Natural killer cell (primary cell): ENCODE data around the gene SHROOM3. TPM values are rescaled to one million over a fixed set of nuclear protein-coding genes. Genes with fewer than 3 reads are reported as not detected.

Experiments used
- ATAC-seq, 3 donors: fragments of 150-1000 bp in 2 of 3; fragments of 200-7000 bp in 1 of 3; cut with Tn5 transposase; 1 replicate in 1 of 3; 2 replicates in 2 of 3; pipeline ENCODE4 v1.10.0; 2021; ENCODE audit warnings: mild to moderate bottlenecking in 2 of 3, moderate library complexity in 2 of 3
- DNase-seq, 2 donors: peaks; one replicate each; pipeline versions ENCODE4 v3.0.0 to v3.0.0-alpha.2; 2013 to 2021; ENCODE audit warnings: mixed read lengths in 1 of 2
- H3K27ac ChIP-seq: one replicate; pipeline ENCODE4 v1.5.1; 2013; ENCODE audit warnings: mild to moderate bottlenecking, low read length
- H3K27me3 ChIP-seq: one replicate; pipeline ENCODE4 v1.6.1; 2013; ENCODE audit warnings: low read length; ENCODE audit not compliant: control insufficient read depth, insufficient read depth
- H3K36me3 ChIP-seq: one replicate; pipeline ENCODE4 v1.6.1; 2013; ENCODE audit warnings: low read length; ENCODE audit not compliant: control insufficient read depth, insufficient read depth
- H3K4me1 ChIP-seq: one replicate; pipeline ENCODE4 v1.6.1; 2013; ENCODE audit warnings: low read length; ENCODE audit not compliant: control insufficient read depth, insufficient read depth
- H3K4me3 ChIP-seq: one replicate; pipeline ENCODE4 v1.5.1; 2013; ENCODE audit warnings: low read length
- H3K9me3 ChIP-seq: one replicate; pipeline ENCODE4 v1.6.1; 2013; ENCODE audit warnings: low read length; ENCODE audit not compliant: control insufficient read depth, insufficient read depth
- H3K27ac Mint-ChIP-seq, 2 donors: one replicate each; pipeline ENCODE4 v1.8.0; 2022; ENCODE audit warnings: mild to moderate bottlenecking in 2 of 2, mixed read lengths in 2 of 2, moderate library complexity in 1 of 2
- H3K27me3 Mint-ChIP-seq, 2 donors: one replicate each; pipeline ENCODE4 v1.8.0; 2022; ENCODE audit warnings: low read depth in 2 of 2, mixed read lengths in 2 of 2
- H3K36me3 Mint-ChIP-seq: one replicate; pipeline ENCODE4 v1.8.0; 2022; ENCODE audit warnings: mixed read lengths
- H3K4me1 Mint-ChIP-seq, 2 donors: one replicate each; pipeline ENCODE4 v1.8.0; 2022; ENCODE audit warnings: mixed read lengths in 2 of 2
- H3K4me3 Mint-ChIP-seq: one replicate; pipeline ENCODE4 v1.8.0; 2022; ENCODE audit warnings: mild to moderate bottlenecking, moderate library complexity, mixed read lengths
- H3K9me3 Mint-ChIP-seq, 2 donors: one replicate each; pipeline ENCODE4 v1.8.0; 2022; ENCODE audit warnings: mixed read lengths in 2 of 2
- WGBS: methylation state at CpG from one replicate; pipeline ENCODE4 v1.1.7; 2013; ENCODE audit warnings: missing lambda C conversion rate; ENCODE audit not compliant: insufficient coverage; 5-methylcytosine and 5-hydroxymethylcytosine counted together
- intact Hi-C: fragments of 100-400 bp; cut with micrococcal nuclease; formaldehyde crosslinking; loops from one replicate; pipeline ENCODE4 v1.14.2; 2022
- total RNA-seq, 4 donors: library from RNA; stranded (reverse); fragments of 120-200 nt in 1 of 4; gene quantifications; one replicate each; pipeline versions ENCODE4 v1.2.3 to v1.2.4, GENCODE V29; 2013 to 2022
- TF ChIP-seq, protein P1 (sequence below): fragments of 200-600 bp; IDR thresholded peaks from one replicate; pipeline ENCODE4 v1.8.0; 2022; ENCODE audit warnings: antibody characterized with exemption

Gene SHROOM3
- total RNA-seq, 3 donors from 2014 or later (not counting 1 experiment from before 2014, with no cell fraction given): 0.63 TPM; not detected in 2

DNA sequence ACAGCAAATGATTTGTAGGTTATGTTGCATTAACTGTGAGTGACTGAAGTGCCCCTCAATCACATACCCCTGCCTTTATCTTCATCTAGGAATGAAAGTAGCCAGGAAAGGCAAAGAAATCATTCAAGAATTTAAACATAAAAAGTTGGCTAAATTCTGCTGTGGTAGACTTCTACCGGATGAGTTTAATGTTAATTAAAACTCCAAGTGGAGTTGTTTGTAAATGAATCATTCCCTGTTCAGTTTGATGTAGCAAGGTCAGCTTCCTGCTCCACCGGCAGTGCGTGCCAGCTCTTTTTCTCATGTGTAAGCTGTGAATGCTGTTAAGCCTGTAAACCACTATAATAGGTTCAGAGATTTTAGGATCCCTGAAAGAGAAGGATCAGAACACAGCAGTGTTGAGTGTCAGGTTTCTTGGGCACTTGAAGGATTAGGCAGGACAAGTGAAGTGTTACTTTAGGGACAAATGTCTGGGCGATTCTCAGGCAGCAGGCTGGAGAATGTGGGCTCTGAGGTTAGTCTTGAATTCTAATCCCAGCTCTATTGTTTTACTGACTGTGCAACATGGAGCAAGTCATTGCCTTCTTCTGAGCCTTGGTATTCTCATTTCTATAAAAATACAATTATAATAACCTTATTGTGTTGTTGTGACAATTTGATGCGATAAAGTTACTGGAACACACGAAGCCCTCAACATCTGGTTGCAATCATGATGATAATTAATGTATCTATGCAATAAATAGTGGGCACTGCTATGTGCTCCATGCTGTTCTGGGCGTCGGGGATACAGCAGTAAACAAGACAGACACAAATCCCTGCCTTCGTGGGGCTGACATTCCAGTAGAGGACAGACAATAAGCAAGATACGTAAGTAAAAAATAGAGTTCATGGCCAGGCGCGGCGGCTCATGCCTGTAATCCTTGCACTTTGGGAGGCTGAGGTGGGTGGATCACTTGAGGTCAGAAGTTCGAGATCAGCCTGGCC, 112.0 kb downstream of the SHROOM3 start:
- Histone ChIP-seq H3K4me1 (peaks cover 3% of the 10 kb centered on the region), H3K27ac (no peak overlapping the region), H3K9me3 (no peaks in the 10 kb centered on the region), H3K36me3 (no peaks in the 10 kb centered on the region), H3K4me3 (no peak overlapping the region), H3K27me3 (no peaks in the 10 kb centered on the region)
- Mint-ChIP-seq H3K36me3 (no peaks in the 10 kb centered on the region), H3K27me3 (peaks cover 0 to 9% of the 10 kb centered on the region in 2 donors), H3K4me3 (no peak overlapping the region), H3K4me1 (peaks cover 10 to 12% of the 10 kb centered on the region in 2 donors), H3K27ac (no peak overlapping the region), H3K9me3 (no peaks in the 10 kb centered on the region)
- ATAC-seq (no peak), DNase-seq (no peak)
- intact Hi-C loops: no loop called here
- TF ChIP-seq, protein P1, sequence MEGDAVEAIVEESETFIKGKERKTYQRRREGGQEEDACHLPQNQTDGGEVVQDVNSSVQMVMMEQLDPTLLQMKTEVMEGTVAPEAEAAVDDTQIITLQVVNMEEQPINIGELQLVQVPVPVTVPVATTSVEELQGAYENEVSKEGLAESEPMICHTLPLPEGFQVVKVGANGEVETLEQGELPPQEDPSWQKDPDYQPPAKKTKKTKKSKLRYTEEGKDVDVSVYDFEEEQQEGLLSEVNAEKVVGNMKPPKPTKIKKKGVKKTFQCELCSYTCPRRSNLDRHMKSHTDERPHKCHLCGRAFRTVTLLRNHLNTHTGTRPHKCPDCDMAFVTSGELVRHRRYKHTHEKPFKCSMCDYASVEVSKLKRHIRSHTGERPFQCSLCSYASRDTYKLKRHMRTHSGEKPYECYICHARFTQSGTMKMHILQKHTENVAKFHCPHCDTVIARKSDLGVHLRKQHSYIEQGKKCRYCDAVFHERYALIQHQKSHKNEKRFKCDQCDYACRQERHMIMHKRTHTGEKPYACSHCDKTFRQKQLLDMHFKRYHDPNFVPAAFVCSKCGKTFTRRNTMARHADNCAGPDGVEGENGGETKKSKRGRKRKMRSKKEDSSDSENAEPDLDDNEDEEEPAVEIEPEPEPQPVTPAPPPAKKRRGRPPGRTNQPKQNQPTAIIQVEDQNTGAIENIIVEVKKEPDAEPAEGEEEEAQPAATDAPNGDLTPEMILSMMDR: no peak
- WGBS: 79% methylated on average over 13 of the region's 14 CpGs

DNA sequence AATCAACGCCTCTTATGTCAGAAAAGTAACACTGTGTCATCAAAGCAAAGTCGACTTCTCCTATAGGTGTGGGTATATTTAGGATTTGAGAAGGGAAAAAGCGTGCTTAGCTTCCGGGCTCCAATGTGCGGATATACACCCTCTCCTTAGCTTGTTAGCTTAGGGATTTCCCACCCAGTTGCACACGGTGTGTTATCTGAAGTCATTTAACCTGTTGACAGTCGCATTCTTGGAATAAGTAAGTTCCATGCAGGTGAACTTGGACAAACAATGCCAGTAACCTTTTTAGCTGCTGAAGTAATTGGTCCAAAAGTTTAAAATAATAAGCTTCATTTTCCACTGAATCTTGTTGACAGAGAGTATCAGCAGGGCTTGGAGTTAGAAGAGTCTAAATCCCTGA, 113.7 kb downstream of the SHROOM3 start:
- Histone ChIP-seq H3K36me3 (no peaks in the 10 kb centered on the region), H3K27ac (no peak overlapping the region), H3K4me3 (no peak overlapping the region), H3K9me3 (no peaks in the 10 kb centered on the region), H3K4me1 (peaks cover 3% of the 10 kb centered on the region), H3K27me3 (no peaks in the 10 kb centered on the region)
- WGBS: 84% methylated on average over 5 of the region's 7 CpGs
- intact Hi-C loops: no loop called here
- H3K9me3 Mint-ChIP-seq: no peaks in the 10 kb centered on the region
- no peak overlapping the region for H3K27ac Mint-ChIP-seq
- H3K36me3 Mint-ChIP-seq: no peaks in the 10 kb centered on the region
- ATAC-seq (no peak), DNase-seq (no peak)
- H3K27me3 Mint-ChIP-seq: peaks cover 0 to 9% of the 10 kb centered on the region in 2 donors
- H3K4me3 Mint-ChIP-seq: no peak overlapping the region
- peaks cover 10 to 12% of the 10 kb centered on the region in 2 donors for H3K4me1 Mint-ChIP-seq
- TF ChIP-seq, protein P1: no peak

GRCh38 chr4:76549765-76550164, 114.7 kb downstream of the SHROOM3 start:
- intact Hi-C loops: no loop called here
- Mint-ChIP-seq H3K9me3 (no peaks in the 10 kb centered on the region), H3K4me1 (peaks cover 9 to 10% of the 10 kb centered on the region in 2 donors), H3K27ac (no peak overlapping the region), H3K27me3 (peaks cover 0 to 9% of the 10 kb centered on the region in 2 donors), H3K4me3 (no peak overlapping the region), H3K36me3 (no peaks in the 10 kb centered on the region)
- no peaks in the 10 kb centered on the region for H3K36me3 ChIP-seq
- no peak overlapping the region for H3K4me3 ChIP-seq
- ATAC-seq (no peak), DNase-seq (no peak)
- TF ChIP-seq, protein P1: no peak
- no peak overlapping the region for H3K27ac ChIP-seq
- WGBS: 60% methylated on average over 1 of the region's 1 CpG
- H3K9me3 ChIP-seq: no peaks in the 10 kb centered on the region
- no peaks in the 10 kb centered on the region for H3K27me3 ChIP-seq
- peaks cover under 1% of the 10 kb centered on the region for H3K4me1 ChIP-seq
